ENCODE results near the gene CKMT2. TPM values are rescaled to one million over a fixed set of nuclear protein-coding genes. Genes with fewer than 3 reads are reported as not detected.

Gene CKMT2
- total and polyA plus RNA-seq, 2 of the 8 experiments (the other 6 are each of a cell fraction or from before 2014, with no cell fraction given), result 2.4 to 5.0 TPM

DNA sequence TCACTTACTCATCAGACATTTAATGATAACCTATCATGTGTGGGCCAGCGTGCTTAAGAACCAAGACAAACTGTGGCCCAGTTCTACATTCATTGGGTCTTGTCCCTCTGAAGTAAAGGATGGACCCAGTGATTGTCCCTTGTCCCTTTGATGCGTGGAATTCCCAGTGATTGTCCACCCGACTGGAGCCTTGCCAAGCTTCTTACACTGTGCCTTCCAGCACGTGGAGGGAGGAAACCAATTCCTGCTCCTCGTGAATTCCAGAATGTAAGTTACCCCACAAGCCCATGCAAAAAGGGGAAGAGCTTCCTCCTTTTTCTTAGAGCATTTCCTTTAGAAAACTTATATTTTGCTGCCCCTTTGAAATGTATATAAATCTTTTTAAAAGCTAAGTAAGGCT, 7.9 kb downstream of the CKMT2 start:
- Histone ChIP-seq H3K79me2 (ENCODE audit: control insufficient read depth in 1 of 2, insufficient read depth in 2 of 2, low read length in 2 of 2) (no peaks in the 10 kb centered on the region), H2BK20ac (ENCODE audit: low read length) (no peak overlapping the region), H2BK120ac (replicated peaks; ENCODE audit: low read depth, low read length) (no peak overlapping the region), H3K4me1 (replicated peaks in 1 of 4; ENCODE audit: control insufficient read depth in 3 of 4, insufficient read depth in 4 of 4, low read length in 3 of 4) (peaks cover 0 to 3% (median 0%) of the 10 kb centered on the region in 4 experiments; a peak in 1 of 7 replicates), H4K5ac (ENCODE audit: insufficient read length, low read depth, low read length) (no peak overlapping the region), H4K20me1 (replicated peaks in 1 of 2; ENCODE audit: control insufficient read depth in 1 of 2, insufficient read depth in 2 of 2, low read length in 2 of 2) (peaks cover 2 to 3% of the 10 kb centered on the region in 2 experiments), H3K36me3 (ENCODE audit: control insufficient read depth in 2 of 4, insufficient read depth in 4 of 4, low read length in 3 of 4) (peaks cover 0 to 4% (median 0%) of the 10 kb centered on the region in 4 experiments; a peak in 2 of 8 replicates), H3K27ac (ENCODE audit: low read depth, low read length) (no peak overlapping the region), H2BK5ac (ENCODE audit: low read depth, low read length) (no peak overlapping the region), H4K8ac (ENCODE audit: extremely low read depth, insufficient read depth, low read length) (no peak overlapping the region), H2AFZ (ENCODE audit: low read length) (no peak overlapping the region), H3K27me3 (replicated peaks in 1 of 4; ENCODE audit: control insufficient read depth in 3 of 4, extremely low read depth in 1 of 4, insufficient read depth in 3 of 4, low read length in 3 of 4) (no peaks in the 10 kb centered on the region), H3K18ac (ENCODE audit: extremely low read depth, low read length) (no peak overlapping the region), H3K4me3 (ENCODE audit: extremely low read depth in 1 of 4, insufficient read depth in 2 of 4, low read depth in 3 of 4, low read length in 4 of 4) (no peak overlapping the region), H3K23ac (ENCODE audit: insufficient read length) (no peak overlapping the region), H2BK15ac (ENCODE audit: low read length) (no peak overlapping the region), H3K9ac (replicated peaks in 1 of 4; ENCODE audit: extremely low read depth in 1 of 4, low read depth in 3 of 4, low read length in 3 of 4) (0 out of 7 replicates have a peak overlapping the region, but pooled peaks of 1 of the 4 experiments have one; percentile 7), H4K91ac (replicated peaks; ENCODE audit: insufficient read length, low read length) (no peak overlapping the region), H2AK5ac (ENCODE audit: low read depth, low read length) (no peak overlapping the region), H3K56ac (replicated peaks; ENCODE audit: insufficient read length, low read depth, low read length) (no peak overlapping the region), H3K9me3 (ENCODE audit: insufficient read depth in 2 of 2, low read depth in 1 of 2, low read length in 1 of 2) (no peaks in the 10 kb centered on the region), H3K23me2 (ENCODE audit: low read depth, low read length) (no peaks in the 10 kb centered on the region), H3K14ac (ENCODE audit: insufficient read length) (no peak overlapping the region), H3K4ac (replicated peaks; ENCODE audit: insufficient read length, low read depth, low read length) (no peak overlapping the region), H2BK12ac (ENCODE audit: low read depth, low read length) (no peak overlapping the region), H3K4me2 (ENCODE audit: insufficient read depth in 1 of 2, low read depth in 2 of 2, low read length in 2 of 2) (no peak overlapping the region), H3K79me1 (ENCODE audit: low read depth, low read length) (no peaks in the 10 kb centered on the region; the same call in 1 of the 2 replicates)
- CTCF ChIA-PET (ENCODE audit: partially characterized antibody), result interaction anchor here (0.8 to 1.7 kb wide), 3 partner anchors 30 to 45 kb away, joined by 3 to 5 read pairs (median 3); no protein-coding TSS in a partner anchor
- POLR2A ChIA-PET (ENCODE audit: partially characterized antibody), result interaction anchor here (1.4 to 1.7 kb wide), 2 partner anchors 8 to 15 kb away, joined by 4 read pairs; partner anchors contain the start of gene CKMT2
- DNase-seq (ENCODE audit: low read depth in 1 of 2, low spot score in 2 of 2) (no peak), FAIRE-seq (no peak)
- 92% methylated on average over 5 of the region's 5 CpGs; no CpG with 5 or more reads in 1 of the 2 experiments for WGBS, 2 experiments (ENCODE audit: extremely low coverage in 1 of 2, insufficient coverage in 1 of 2, insufficient read length in 1 of 2, insufficient replicate concordance in 2 of 2, low coverage in 1 of 2, low lambda C conversion rate in 2 of 2, missing lambda C conversion rate in 1 of 2)
- no peak for TF ChIP-seq TAF7 (optimal IDR thresholded peaks at IDR 0.05; ENCODE audit: borderline replicate concordance, low read depth, low read length)
- TF ChIP-seq RBBP5 (IDR thresholded peaks at IDR 0.05; ENCODE audit: borderline replicate concordance, low read depth, low read length), result no peak
- TF ChIP-seq CTBP2 (IDR thresholded peaks at IDR 0.05; ENCODE audit: borderline replicate concordance, insufficient read depth, insufficient read length, low read length), result no peak
- no peak for TF ChIP-seq POLR2A (IDR thresholded peaks at IDR 0.05; ENCODE audit: control extremely low read depth in 1 of 2, low read depth in 2 of 2, low read length in 2 of 2)
- TF ChIP-seq SP1 (IDR thresholded peaks at IDR 0.05; ENCODE audit: low read depth, low read length), result no peak
- no peak for TF ChIP-seq PHF8 (conservative IDR thresholded peaks at IDR 0.05; ENCODE audit: low read depth, low read length)
- TF ChIP-seq NRF1 (IDR thresholded peaks at IDR 0.05; ENCODE audit: low read depth, low read length), result no peak
- TF ChIP-seq CREB1 (IDR thresholded peaks at IDR 0.05), result no peak

Data from H1 (cell line).